ENCODE results near the gene GALNT14. TPM values are rescaled to one million over a fixed set of nuclear protein-coding genes. Genes with fewer than 3 reads are reported as not detected.

Gene GALNT14
- total and polyA plus RNA-seq, 2 of the 13 experiments (the other 11 are each of a cell fraction or from before 2014, with no cell fraction given): not detected

GRCh38 chr2:31142110-31142509 is 3.9 kb upstream of the GALNT14 start (continued):
- TF ChIP-seq PBX3 (CRISPR knock-in tag; IDR thresholded peaks at IDR 0.05; ENCODE audit: borderline replicate concordance) (no peak), SP5 (CRISPR knock-in tag; IDR thresholded peaks at IDR 0.05; ENCODE audit: borderline replicate concordance, low read depth) (no peak), ZGPAT (CRISPR knock-in tag; IDR thresholded peaks at IDR 0.05) (no peak), ZNF644 (CRISPR knock-in tag; IDR thresholded peaks at IDR 0.05; ENCODE audit: low read depth) (no peak)

GRCh38 chr2:31141443-31142085 is 3.3 kb upstream of the GALNT14 start:
- H3K9me3 ChIP-seq (ENCODE audit: low read length): no peaks in the 10 kb centered on the region
- no peaks in the 10 kb centered on the region for H3K4me1 ChIP-seq (ENCODE audit: insufficient read depth, low read length)
- H3K4me3 ChIP-seq (replicated peaks in 1 of 3; ENCODE audit: insufficient read depth in 1 of 3, low read depth in 2 of 3, low read length in 3 of 3): no peak overlapping the region
- intact Hi-C loops (cut with micrococcal nuclease; ENCODE audit: unreplicated experiment): no loop called here
- no peak overlapping the region for H3K27ac ChIP-seq (ENCODE audit: extremely low read length, insufficient read depth, low read length)
- FAIRE-seq (no peak), DNase-seq (ENCODE audit: low spot score) (no peak), ATAC-seq (no peak)
- no peak overlapping the region for H2AFZ ChIP-seq (ENCODE audit: low read length)
- no peaks in the 10 kb centered on the region for H3K36me3 ChIP-seq (replicated peaks in 1 of 2; ENCODE audit: control insufficient read depth in 1 of 2, insufficient read depth in 2 of 2, low read length in 2 of 2)
- ChIA-PET POLR2A (no interaction called here), CTCF (ENCODE audit: low intra/inter-chr PET ratio, low total read pairs) (no interaction called here)
- no peak overlapping the region for H3K9ac ChIP-seq (ENCODE audit: insufficient read depth, low read depth, low read length)
- TF ChIP-seq ZBTB3 (CRISPR knock-in tag; IDR thresholded peaks at IDR 0.05; ENCODE audit: borderline replicate concordance, low read depth) (no peak), ZNF768 (CRISPR knock-in tag; IDR thresholded peaks at IDR 0.05) (no peak), SNRNP70 (IDR thresholded peaks at IDR 0.05; ENCODE audit: low read depth, low read length) (no peak), GATAD1 (CRISPR knock-in tag; IDR thresholded peaks at IDR 0.05) (no peak), ZXDC (CRISPR knock-in tag; IDR thresholded peaks at IDR 0.05) (no peak), YEATS4 (CRISPR knock-in tag; IDR thresholded peaks at IDR 0.05; ENCODE audit: borderline replicate concordance) (no peak), ZNF44 (CRISPR knock-in tag; IDR thresholded peaks at IDR 0.05) (no peak), ELF1 (CRISPR knock-in tag; IDR thresholded peaks at IDR 0.05) (no peak), ZNF230 (CRISPR knock-in tag; IDR thresholded peaks at IDR 0.05) (no peak), HMG20B (CRISPR knock-in tag; conservative IDR thresholded peaks at IDR 0.05) (no peak), NAIF1 (CRISPR knock-in tag; IDR thresholded peaks at IDR 0.05; ENCODE audit: borderline replicate concordance) (no peak), SMARCC2 (IDR thresholded peaks at IDR 0.05) (no peak), ZNF549 (CRISPR knock-in tag; IDR thresholded peaks at IDR 0.05) (no peak)
- no peak overlapping the region for H3K4me2 ChIP-seq (ENCODE audit: low read depth, low read length)
- in situ Hi-C loops (cut with HindIII; ENCODE audit: extremely low pct_ligation_motif_present, low pct_unique_long_range_greater_than_20kb): no loop called here
- peaks cover 3 to 35% of the 10 kb centered on the region in 2 experiments; a peak in 2 of 5 replicates for H3K27me3 ChIP-seq (ENCODE audit: control insufficient read depth in 1 of 2, insufficient read depth in 2 of 2, low read length in 2 of 2)
- no TSS peak for BruUV-seq (replicated peaks)
- no peaks in the 10 kb centered on the region for H3K79me2 ChIP-seq (ENCODE audit: insufficient read depth, low read length)
- H4K20me1 ChIP-seq (ENCODE audit: insufficient read depth, low read length): no peaks in the 10 kb centered on the region
- 44% methylated on average over 15 of the region's 15 CpGs for WGBS (ENCODE audit: low lambda C conversion rate)
